Keratinocyte (primary cell): ENCODE data around the gene CGNL1. TPM values are rescaled to one million over a fixed set of nuclear protein-coding genes. Genes with fewer than 3 reads are reported as not detected.
A peak's percentile ranks its signal among the peaks of the same experiment; 100 is the strongest.

ENCODE experiments used
- DNase-seq: peaks from one replicate; pipeline ENCODE4 v3.0.0-alpha.2; 2011; ENCODE audit warnings: low read depth, missing footprints, low spot score
- FAIRE-seq: peaks from 2 replicates; lab custom pipeline; 2011; peaks lifted over from hg19 to GRCh38; lab: Jason Lieb, UNC
- H2AFZ ChIP-seq: 2 replicates; pipeline ENCODE4 v1.6.0; 2012; ENCODE audit warnings: low read length, control low read depth, inconsistent platforms; ENCODE audit not compliant: control insufficient read depth
- H3K27ac ChIP-seq: 2 replicates; pipeline ENCODE4 v1.5.1; 2011; ENCODE audit warnings: low read length; ENCODE audit not compliant: control insufficient read depth, insufficient read depth
- H3K27me3 ChIP-seq: 3 replicates; pipeline ENCODE4 v1.6.0; 2011; ENCODE audit warnings: low read length; ENCODE audit not compliant: control insufficient read depth, insufficient read depth; ENCODE audit errors: extremely low read depth
- H3K36me3 ChIP-seq, 2 experiments: 2 replicates in 1 of 2; 3 replicates in 1 of 2; pipeline ENCODE4 v1.5.1; 2011; ENCODE audit warnings: low read length in 2 of 2, mild to moderate bottlenecking in 1 of 2; ENCODE audit not compliant: control insufficient read depth in 2 of 2, insufficient read depth in 2 of 2; ENCODE audit errors: extremely low read depth in 1 of 2
- H3K4me1 ChIP-seq: 3 replicates; pipeline ENCODE4 v1.5.1; 2011; ENCODE audit warnings: low read length; ENCODE audit not compliant: control insufficient read depth, insufficient read depth; ENCODE audit errors: extremely low read depth
- H3K4me2 ChIP-seq: 3 replicates; pipeline ENCODE4 v1.6.0; 2011; ENCODE audit warnings: low read depth, low read length; ENCODE audit not compliant: control insufficient read depth, insufficient read depth; ENCODE audit errors: extremely low read depth
- H3K4me3 ChIP-seq, 3 experiments: fragments of 200-600 bp in 1 of 3; sonication (generic) in 1 of 3; 2 replicates in 2 of 3; 3 replicates in 1 of 3; pipeline ENCODE4 v1.5.1; 2011 to 2016; ENCODE audit warnings: low read length in 3 of 3, mild to moderate bottlenecking in 3 of 3, control low read depth in 2 of 3, inconsistent platforms in 1 of 3, low read depth in 1 of 3, mixed read lengths in 1 of 3, mixed run types in 1 of 3, moderate library complexity in 1 of 3; ENCODE audit not compliant: control insufficient read depth in 2 of 3, insufficient read depth in 2 of 3; ENCODE audit errors: extremely low read depth in 1 of 3
- H3K79me2 ChIP-seq: 2 replicates; pipeline ENCODE4 v1.6.0; 2012; ENCODE audit warnings: low read length; ENCODE audit not compliant: control insufficient read depth, insufficient read depth
- H3K9ac ChIP-seq: 3 replicates; pipeline ENCODE4 v1.6.0; 2011; ENCODE audit warnings: low read length; ENCODE audit not compliant: control insufficient read depth, insufficient read depth; ENCODE audit errors: extremely low read depth
- H3K9me1 ChIP-seq: 3 replicates; pipeline ENCODE4 v1.6.0; 2011; ENCODE audit warnings: low read length; ENCODE audit not compliant: control insufficient read depth, insufficient read depth; ENCODE audit errors: extremely low read depth
- H3K9me3 ChIP-seq: 2 replicates; pipeline ENCODE4 v1.5.1; 2012; ENCODE audit warnings: low read depth, low read length; ENCODE audit not compliant: control insufficient read depth
- H4K20me1 ChIP-seq: 3 replicates; pipeline ENCODE4 v1.6.0; 2011; ENCODE audit warnings: low read length; ENCODE audit not compliant: control insufficient read depth, insufficient read depth; ENCODE audit errors: extremely low read depth
- EZH2 ChIP-seq: IDR thresholded peaks from one replicate; pipeline ENCODE4 v1.6.1; 2012; ENCODE audit warnings: inconsistent platforms, mild to moderate bottlenecking, low read length, moderate library complexity
- dilution Hi-C: fragments of 300-500 bp; cut with MboI; formaldehyde crosslinking; loops from one replicate; pipeline ENCODE4 v1.7.0; 2020; ENCODE audit warnings: low sequenced_read_pairs; ENCODE audit not compliant: extremely low pct_ligation_motif_present
- polyA plus RNA-seq, 5 experiments: library from polyadenylated mRNA; depleted of rRNA in 3 of 5; stranded (reverse) in 3 of 5; stranded (forward) in 1 of 5; unstranded in 1 of 5; fragments of >200 nt; gene quantifications; 1 replicate in 1 of 5; 2 replicates in 3 of 5; 3 replicates in 1 of 5; pipeline versions ENCODE4 v1.2.1 to v1.2.3, GENCODE V29; 2011 to 2012; ENCODE audit warnings: missing spikeins in 2 of 5, low read depth in 1 of 5, low replicate concordance in 1 of 5
- TF ChIP-seq, protein P1 (sequence below), 3 experiments: IDR thresholded peaks in 1 of 3; conservative IDR thresholded peaks in 1 of 3; optimal IDR thresholded peaks in 1 of 3; 2 replicates in 2 of 3; 3 replicates in 1 of 3; pipeline versions ENCODE3 to v1.5.1; 2011; ENCODE audit warnings: low read length in 3 of 3, mild to moderate bottlenecking in 3 of 3, moderate library complexity in 2 of 3, control low read depth in 1 of 3, inconsistent platforms in 1 of 3; ENCODE audit not compliant: insufficient read depth in 2 of 3; ENCODE audit errors: extremely low read depth in 1 of 3

Gene CGNL1
- polyA plus RNA-seq, 1 donor (not counting 4 experiments of a cell fraction or from before 2014, with no cell fraction given), result 0.05 TPM

DNA sequence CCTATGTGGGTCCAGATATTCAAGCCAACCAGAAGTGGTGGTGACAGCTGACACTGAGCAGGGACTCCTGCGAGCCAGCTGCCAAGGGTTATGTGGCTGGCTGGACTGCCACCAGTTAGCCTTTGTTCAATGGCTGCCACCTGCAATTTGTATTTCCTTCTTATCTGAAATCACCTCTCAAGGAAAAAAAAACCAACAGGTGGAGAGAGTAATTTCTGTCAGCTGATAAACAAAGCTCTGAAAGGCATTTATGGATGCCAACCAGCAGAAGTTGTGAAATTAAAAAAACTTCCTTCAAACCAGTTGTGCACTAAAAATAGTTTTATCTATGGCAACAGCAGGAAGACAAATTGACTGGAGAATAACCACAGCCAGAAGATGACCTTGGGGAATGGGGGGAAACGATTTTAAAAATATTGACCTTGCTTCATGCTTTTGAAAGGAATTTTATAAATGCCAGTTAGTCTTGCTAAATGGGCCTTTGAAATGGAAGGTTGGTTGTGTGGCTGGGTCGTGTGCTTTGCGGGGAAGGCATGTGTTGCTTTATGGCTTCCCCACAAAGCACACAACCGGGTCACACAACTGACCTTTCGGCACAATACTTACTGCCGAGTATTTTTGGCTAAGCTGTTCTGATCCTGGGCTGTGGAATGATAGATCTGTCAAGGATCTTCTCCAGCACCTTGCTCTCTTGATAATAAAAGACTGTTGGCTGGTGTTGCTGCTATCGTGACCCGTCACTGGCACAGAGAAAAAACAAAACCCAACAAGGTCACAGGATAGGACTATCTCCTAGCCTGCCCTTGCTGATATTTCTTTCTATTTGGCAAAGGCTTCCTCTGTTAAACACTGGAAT lies 218.9 kb downstream of the CGNL1 start:
- H3K27me3 ChIP-seq, result no peaks in the 10 kb centered on the region
- H3K9me1 ChIP-seq, result no peaks in the 10 kb centered on the region
- H3K4me2 ChIP-seq, result no peak overlapping the region
- no peaks in the 10 kb centered on the region for H4K20me1 ChIP-seq
- H3K79me2 ChIP-seq, result no peaks in the 10 kb centered on the region
- DNase-seq, result no peak
- FAIRE-seq, result no peak
- H3K27ac ChIP-seq, result no peak overlapping the region
- peaks cover 19% of the 10 kb centered on the region for H3K4me1 ChIP-seq
- dilution Hi-C loops, result no loop called here
- H3K4me3 ChIP-seq, result no peak overlapping the region
- TF ChIP-seq, protein P1, sequence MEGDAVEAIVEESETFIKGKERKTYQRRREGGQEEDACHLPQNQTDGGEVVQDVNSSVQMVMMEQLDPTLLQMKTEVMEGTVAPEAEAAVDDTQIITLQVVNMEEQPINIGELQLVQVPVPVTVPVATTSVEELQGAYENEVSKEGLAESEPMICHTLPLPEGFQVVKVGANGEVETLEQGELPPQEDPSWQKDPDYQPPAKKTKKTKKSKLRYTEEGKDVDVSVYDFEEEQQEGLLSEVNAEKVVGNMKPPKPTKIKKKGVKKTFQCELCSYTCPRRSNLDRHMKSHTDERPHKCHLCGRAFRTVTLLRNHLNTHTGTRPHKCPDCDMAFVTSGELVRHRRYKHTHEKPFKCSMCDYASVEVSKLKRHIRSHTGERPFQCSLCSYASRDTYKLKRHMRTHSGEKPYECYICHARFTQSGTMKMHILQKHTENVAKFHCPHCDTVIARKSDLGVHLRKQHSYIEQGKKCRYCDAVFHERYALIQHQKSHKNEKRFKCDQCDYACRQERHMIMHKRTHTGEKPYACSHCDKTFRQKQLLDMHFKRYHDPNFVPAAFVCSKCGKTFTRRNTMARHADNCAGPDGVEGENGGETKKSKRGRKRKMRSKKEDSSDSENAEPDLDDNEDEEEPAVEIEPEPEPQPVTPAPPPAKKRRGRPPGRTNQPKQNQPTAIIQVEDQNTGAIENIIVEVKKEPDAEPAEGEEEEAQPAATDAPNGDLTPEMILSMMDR (optimal IDR thresholded peaks at IDR 0.05 in 1 of 3, IDR thresholded peaks at IDR 0.05 in 1 of 3, conservative IDR thresholded peaks at IDR 0.05 in 1 of 3; ENCODE audit: extremely low read depth in 1 of 3, insufficient read depth in 2 of 3, low read length in 3 of 3), result no peak
- no peak for TF ChIP-seq EZH2
- no peaks in the 10 kb centered on the region for H3K36me3 ChIP-seq
- H3K9me3 ChIP-seq, result no peaks in the 10 kb centered on the region
- H2AFZ ChIP-seq, result no peak overlapping the region
- no peak overlapping the region for H3K9ac ChIP-seq

- Histone ChIP-seq H3K4me2 (no peak overlapping the region), H3K27ac (no peak overlapping the region), H3K27me3 (no peaks in the 10 kb centered on the region), H2AFZ (no peak overlapping the region), H3K79me2 (no peaks in the 10 kb centered on the region), H3K36me3 (no peaks in the 10 kb centered on the region), H3K9me3 (no peaks in the 10 kb centered on the region), H3K4me1 (peaks cover 14% of the 10 kb centered on the region), H3K4me3 (no peak overlapping the region), H3K9ac (no peak overlapping the region), H4K20me1 (no peaks in the 10 kb centered on the region), H3K9me1 (no peaks in the 10 kb centered on the region)
- dilution Hi-C loops, result no loop called here
- no peak for DNase-seq
- FAIRE-seq, result peak; percentile 46
- TF ChIP-seq EZH2, result no peak
- TF ChIP-seq, protein P1 (optimal IDR thresholded peaks at IDR 0.05 in 1 of 3, IDR thresholded peaks at IDR 0.05 in 1 of 3, conservative IDR thresholded peaks at IDR 0.05 in 1 of 3; ENCODE audit: extremely low read depth in 1 of 3, insufficient read depth in 2 of 3, low read length in 3 of 3), result no peak
Observed at GRCh38 chr15:57596301-57596855, 220.1 kb downstream of the CGNL1 start.
